Esophagus muscularis mucosa (tissue), 4 donors: ENCODE results near the gene PTPRS. TPM values are rescaled to one million over a fixed set of nuclear protein-coding genes. Genes with fewer than 3 reads are reported as not detected.

Experiments
- DNase-seq: peaks from one replicate; pipeline ENCODE4 v3.0.0-alpha.2; 2017; ENCODE audit errors: extremely low spot score
- H3K27ac ChIP-seq, 4 donors: fragments of 200-600 bp; sonication (generic); replicated peaks in 1 of 4; 1 replicate in 3 of 4; 2 replicates in 1 of 4; pipeline ENCODE4 v1.5.1; 2016 to 2019; ENCODE audit warnings: mild to moderate bottlenecking in 1 of 4
- H3K27me3 ChIP-seq, 4 donors: fragments of 200-600 bp; sonication (generic); one replicate each; pipeline versions ENCODE4 v1.5.1 to v1.6.0; 2016 to 2019
- H3K36me3 ChIP-seq, 4 donors: fragments of 200-600 bp; sonication (generic); one replicate each; pipeline ENCODE4 v1.5.1; 2016 to 2019
- H3K4me1 ChIP-seq, 4 donors: fragments of 200-600 bp; sonication (generic); one replicate each; pipeline ENCODE4 v1.5.1; 2016 to 2019
- H3K4me3 ChIP-seq, 4 donors: fragments of 200-600 bp; sonication (generic); 1 replicate in 2 of 4; 2 replicates in 2 of 4; pipeline ENCODE4 v1.5.1; 2016 to 2019; ENCODE audit warnings: mild to moderate bottlenecking in 4 of 4, moderate library complexity in 1 of 4
- H3K9me3 ChIP-seq, 4 donors: fragments of 200-600 bp; sonication (generic); 1 replicate in 3 of 4; 2 replicates in 1 of 4; pipeline ENCODE4 v1.5.1; 2016 to 2019
- CTCF ChIP-seq, 3 experiments: fragments of 200-600 bp in 2 of 3; fragments of 450-650 bp in 1 of 3; sonication (generic) in 2 of 3; IDR thresholded peaks; one replicate each; pipeline ENCODE4 v1.5.1; 2017 to 2019; ENCODE audit warnings: antibody characterized with exemption in 3 of 3, mild to moderate bottlenecking in 2 of 3, moderate library complexity in 1 of 3
- EP300 ChIP-seq: sonication (generic); formaldehyde crosslinking; IDR thresholded peaks from one replicate; pipeline ENCODE4 v1.6.1; 2017; ENCODE audit warnings: antibody characterized with exemption
- POLR2A ChIP-seq: fragments of 450-650 bp; IDR thresholded peaks from one replicate; pipeline ENCODE4 v1.6.1; 2017; ENCODE audit warnings: antibody characterized with exemption, moderate library complexity, mild to moderate bottlenecking, low read depth
- POLR2AphosphoS5 ChIP-seq, 2 donors: sonication (generic); formaldehyde crosslinking; IDR thresholded peaks; one replicate each; pipeline ENCODE4 v1.6.1; 2017; ENCODE audit warnings: antibody characterized with exemption in 2 of 2
- WGBS: methylation state at CpG from one replicate; pipeline ENCODE4 v1.1.5; 2018; 5-methylcytosine and 5-hydroxymethylcytosine counted together
- intact Hi-C: fragments of 100-400 bp; cut with DNase I; formaldehyde crosslinking; loops from one replicate; pipeline ENCODE4 v1.15.1; 2023
- total RNA-seq, 4 donors: library from RNA; depleted of rRNA; stranded (reverse); fragments of >200 nt; gene quantifications; one replicate each; pipeline versions ENCODE4 v1.1.0 to v1.2.1, GENCODE V29; 2016

The PTPRS gene
- total RNA-seq, 4 donors from 2014 or later, result 140 to 311 (median 224) TPM

GRCh38 chr19:5342573-5343201 is 2.1 kb upstream of the PTPRS start:
- DNase-seq, result no peak
- H3K9me3 ChIP-seq, result no peaks in the 10 kb centered on the region
- intact Hi-C loops, result no loop called here
- peaks cover 0 to 32% (median 22%) of the 10 kb centered on the region in 4 donors for H3K27me3 ChIP-seq
- TF ChIP-seq POLR2AphosphoS5 (IDR thresholded peaks at IDR 0.05) (no peak), POLR2A (no peak), CTCF (IDR thresholded peaks at IDR 0.05) (no peak), EP300 (no peak)
- no peaks in the 10 kb centered on the region for H3K36me3 ChIP-seq
- peaks cover 12 to 28% (median 25%) of the 10 kb centered on the region in 4 donors for H3K4me1 ChIP-seq
- H3K27ac ChIP-seq, result no peak overlapping the region
- WGBS, result 71% methylated on average over 12 of the region's 12 CpGs
- no peak overlapping the region for H3K4me3 ChIP-seq

DNA sequence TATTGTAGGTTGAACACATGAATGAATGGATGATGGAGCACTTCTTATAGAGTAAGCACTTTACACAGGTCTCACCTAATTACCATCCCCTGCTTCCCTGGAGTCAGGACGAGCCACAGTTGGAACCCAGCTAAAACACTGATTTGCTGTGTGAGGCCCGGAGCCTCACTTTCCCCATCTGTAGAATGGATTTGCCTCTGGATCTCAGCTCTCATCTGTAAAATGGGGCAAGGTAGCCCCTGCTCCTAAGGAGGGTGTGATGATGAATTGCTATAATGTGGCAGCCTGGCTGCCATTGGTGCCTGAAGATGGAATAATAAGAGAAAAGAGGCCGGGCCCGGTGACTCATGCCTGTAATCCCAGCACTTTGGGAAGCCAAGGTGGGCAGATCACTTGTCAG is 1.4 kb upstream of the PTPRS start:
- no peak overlapping the region for H3K4me3 ChIP-seq

GRCh38 chr19:5341448-5341820 is 822 bp upstream of the PTPRS start:
- WGBS, result 86% methylated on average over 13 of the region's 13 CpGs
- H3K27ac ChIP-seq, result peak overlapping the region in 1 of 4 donors; percentile 13
- intact Hi-C loops, result loop anchor here (2.0 kb wide), 1 partner anchor 49 kb away; no protein-coding TSS in a partner anchor

More for the DNA sequence above, 1.4 kb upstream of the PTPRS start:
- H3K36me3 ChIP-seq, result no peaks in the 10 kb centered on the region
- intact Hi-C loops, result loop anchor here (2.0 kb wide), 1 partner anchor 49 kb away; no protein-coding TSS in a partner anchor
- H3K9me3 ChIP-seq, result no peaks in the 10 kb centered on the region
- no peak overlapping the region for H3K27ac ChIP-seq
- TF ChIP-seq CTCF (IDR thresholded peaks at IDR 0.05), result no peak
- TF ChIP-seq POLR2A, result no peak
- no peak for TF ChIP-seq POLR2AphosphoS5 (IDR thresholded peaks at IDR 0.05)
- TF ChIP-seq EP300, result no peak
- WGBS, result 76% methylated on average over 4 of the region's 4 CpGs
- H3K4me1 ChIP-seq, result peaks cover 12 to 28% (median 25%) of the 10 kb centered on the region in 4 donors
- H3K27me3 ChIP-seq, result peaks cover 0 to 39% (median 26%) of the 10 kb centered on the region in 4 donors
- DNase-seq, result no peak

GRCh38 chr19:5339950-5340636 is 519 bp downstream of the PTPRS start:
- intact Hi-C loops, result loop anchor here (2.0 kb wide), 1 partner anchor 47 kb away; no protein-coding TSS in a partner anchor
- WGBS, result 0% methylated on average over 13 of the region's 73 CpGs
- Histone ChIP-seq H3K4me3 (peak overlapping the region; percentile 60 to 78 (median 66)), H3K4me1 (peaks cover 12 to 28% (median 25%) of the 10 kb centered on the region in 4 donors), H3K36me3 (no peaks in the 10 kb centered on the region), H3K27me3 (peaks cover 0 to 58% (median 29%) of the 10 kb centered on the region in 4 donors), H3K27ac (peak overlapping the region; percentile 13 to 63 (median 40)), H3K9me3 (no peaks in the 10 kb centered on the region)
- no peak for TF ChIP-seq POLR2AphosphoS5 (IDR thresholded peaks at IDR 0.05)
- TF ChIP-seq CTCF (IDR thresholded peaks at IDR 0.05), result peak in 1 of 3 experiments; percentile 33
- no peak for DNase-seq

More at GRCh38 chr19:5341448-5341820, 822 bp upstream of the PTPRS start:
- TF ChIP-seq CTCF (IDR thresholded peaks at IDR 0.05) (no peak), EP300 (no peak), POLR2A (no peak), POLR2AphosphoS5 (IDR thresholded peaks at IDR 0.05) (no peak)
- no peak for DNase-seq
- peaks cover 12 to 28% (median 25%) of the 10 kb centered on the region in 4 donors for H3K4me1 ChIP-seq
- H3K4me3 ChIP-seq, result no peak overlapping the region
- no peaks in the 10 kb centered on the region for H3K36me3 ChIP-seq
- peaks cover 0 to 45% (median 29%) of the 10 kb centered on the region in 4 donors for H3K27me3 ChIP-seq
- H3K9me3 ChIP-seq, result no peaks in the 10 kb centered on the region
